OCI-LY1 (cell line): ENCODE data around the gene MRAS.

Experiments
- H2AFZ ChIP-seq: fragments of 200-600 bp; sonication (generic), shearing (Covaris generic); 2 replicates; pipeline ENCODE4 v1.6.0; 2014; ENCODE audit warnings: antibody characterized with exemption, mild to moderate bottlenecking, low read length
- H3F3A ChIP-seq: fragments of 200-600 bp; sonication (generic), shearing (Covaris generic); 2 replicates; pipeline ENCODE4 v1.6.0; 2014; ENCODE audit warnings: mild to moderate bottlenecking, antibody characterized with exemption, low read length, moderate library complexity; ENCODE audit not compliant: insufficient read depth
- H3K27ac ChIP-seq: fragments of 200-600 bp; sonication (generic); 2 replicates; pipeline ENCODE4 v1.5.1; 2014; ENCODE audit warnings: low read length, mixed run types, mild to moderate bottlenecking, low read depth; ENCODE audit not compliant: poor library complexity, severe bottlenecking
- H3K27me3 ChIP-seq: fragments of 200-600 bp; sonication (generic); 2 replicates; pipeline ENCODE4 v1.6.0; 2014; ENCODE audit warnings: antibody characterized with exemption, mild to moderate bottlenecking, low read length, moderate library complexity; ENCODE audit not compliant: insufficient read depth
- H3K36me3 ChIP-seq: fragments of 200-600 bp; sonication (generic); 2 replicates; pipeline ENCODE4 v1.6.1; 2014; ENCODE audit warnings: mild to moderate bottlenecking, antibody characterized with exemption, low read length, moderate library complexity, mixed read lengths; ENCODE audit not compliant: insufficient read depth
- H3K4me1 ChIP-seq: fragments of 200-600 bp; sonication (generic); 2 replicates; pipeline ENCODE4 v1.5.1; 2014; ENCODE audit warnings: mild to moderate bottlenecking, low read length, moderate library complexity; ENCODE audit not compliant: insufficient read depth, severe bottlenecking
- H3K4me2 ChIP-seq: fragments of 200-600 bp; sonication (generic), shearing (Covaris generic); 2 replicates; pipeline ENCODE4 v1.6.1; 2014; ENCODE audit warnings: low read length
- H3K4me3 ChIP-seq: fragments of 200-600 bp; sonication (generic); 2 replicates; pipeline ENCODE4 v1.5.1; 2014; ENCODE audit warnings: low read length, low read depth, mild to moderate bottlenecking, mixed read lengths; ENCODE audit not compliant: poor library complexity, severe bottlenecking
- H3K79me2 ChIP-seq: fragments of 200-600 bp; shearing (Covaris generic); 2 replicates; pipeline ENCODE4 v1.6.1; 2016; ENCODE audit warnings: mixed run types, low read length, mixed read lengths; ENCODE audit not compliant: insufficient read depth
- H3K9ac ChIP-seq: fragments of 200-600 bp; sonication (generic), shearing (Covaris generic); 2 replicates; pipeline ENCODE4 v1.6.1; 2014; ENCODE audit warnings: mild to moderate bottlenecking, low read length, mixed read lengths
- H3K9me2 ChIP-seq: fragments of 200-600 bp; sonication (generic), shearing (Covaris generic); 2 replicates; pipeline ENCODE4 v1.6.1; 2014; ENCODE audit warnings: low read depth, mild to moderate bottlenecking, low read length, mixed read lengths
- H3K9me3 ChIP-seq: fragments of 200-600 bp; shearing (Covaris generic); 2 replicates; pipeline ENCODE4 v1.6.1; 2014; ENCODE audit warnings: low read length, mixed read lengths
- H4K20me1 ChIP-seq: fragments of 200-600 bp; sonication (generic), shearing (Covaris generic); 2 replicates; pipeline ENCODE4 v1.6.0; 2016; ENCODE audit warnings: mild to moderate bottlenecking, low read length; ENCODE audit not compliant: insufficient read depth
- EZH2 ChIP-seq: fragments of 200-600 bp; sonication (generic), shearing (Covaris generic); IDR thresholded peaks from 2 replicates; pipeline ENCODE4 v1.8.0; 2017; ENCODE audit warnings: borderline replicate concordance, mixed run types, mild to moderate bottlenecking, antibody characterized with exemption, low read length, moderate library complexity, mixed read lengths
- TF ChIP-seq, protein P1 (sequence below): fragments of 200-600 bp; sonication (generic), shearing (Covaris generic); IDR thresholded peaks from 2 replicates; pipeline ENCODE4 v1.5.1; 2017; ENCODE audit warnings: mild to moderate bottlenecking, antibody characterized with exemption, low read length, moderate library complexity, mixed read lengths

Gene MRAS

GRCh38 chr3:138433892-138434275 lies 85.5 kb downstream of the MRAS start:
- H3K9me2 ChIP-seq: no peaks in the 10 kb centered on the region
- H3K79me2 ChIP-seq: no peaks in the 10 kb centered on the region
- H3K4me2 ChIP-seq: no peak overlapping the region
- no peaks in the 10 kb centered on the region for H3F3A ChIP-seq
- no peaks in the 10 kb centered on the region for H4K20me1 ChIP-seq
- H2AFZ ChIP-seq: no peak overlapping the region
- no peaks in the 10 kb centered on the region for H3K36me3 ChIP-seq
- TF ChIP-seq EZH2: no peak
- TF ChIP-seq, protein P1, sequence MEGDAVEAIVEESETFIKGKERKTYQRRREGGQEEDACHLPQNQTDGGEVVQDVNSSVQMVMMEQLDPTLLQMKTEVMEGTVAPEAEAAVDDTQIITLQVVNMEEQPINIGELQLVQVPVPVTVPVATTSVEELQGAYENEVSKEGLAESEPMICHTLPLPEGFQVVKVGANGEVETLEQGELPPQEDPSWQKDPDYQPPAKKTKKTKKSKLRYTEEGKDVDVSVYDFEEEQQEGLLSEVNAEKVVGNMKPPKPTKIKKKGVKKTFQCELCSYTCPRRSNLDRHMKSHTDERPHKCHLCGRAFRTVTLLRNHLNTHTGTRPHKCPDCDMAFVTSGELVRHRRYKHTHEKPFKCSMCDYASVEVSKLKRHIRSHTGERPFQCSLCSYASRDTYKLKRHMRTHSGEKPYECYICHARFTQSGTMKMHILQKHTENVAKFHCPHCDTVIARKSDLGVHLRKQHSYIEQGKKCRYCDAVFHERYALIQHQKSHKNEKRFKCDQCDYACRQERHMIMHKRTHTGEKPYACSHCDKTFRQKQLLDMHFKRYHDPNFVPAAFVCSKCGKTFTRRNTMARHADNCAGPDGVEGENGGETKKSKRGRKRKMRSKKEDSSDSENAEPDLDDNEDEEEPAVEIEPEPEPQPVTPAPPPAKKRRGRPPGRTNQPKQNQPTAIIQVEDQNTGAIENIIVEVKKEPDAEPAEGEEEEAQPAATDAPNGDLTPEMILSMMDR: no peak
- H3K4me1 ChIP-seq: no peaks in the 10 kb centered on the region
- no peak overlapping the region for H3K4me3 ChIP-seq
- H3K9me3 ChIP-seq: no peaks in the 10 kb centered on the region
- no peak overlapping the region for H3K9ac ChIP-seq
- H3K27me3 ChIP-seq: peaks cover 18% of the 10 kb centered on the region
- no peak overlapping the region for H3K27ac ChIP-seq

GRCh38 chr3:138434276-138434874 lies 86.0 kb downstream of the MRAS start, which contains the start of gene ESYT3:
ESYT3 (plus strand) TSS chr3:138434616; CDS start chr3:138434799, 183 bp downstream.
- Histone ChIP-seq H3K4me3 (no peak within 1 kb of the TSS), H3K4me2 (no peak within 1 kb of the TSS), H3K27me3 (peaks cover 18% of the 10 kb centered on the region), H4K20me1 (no peaks in the 10 kb centered on the region), H3F3A (no peaks in the 10 kb centered on the region), H3K36me3 (no peaks in the 10 kb centered on the region), H2AFZ (no peak within 1 kb of the TSS), H3K9ac (no peak within 1 kb of the TSS), H3K4me1 (no peaks in the 10 kb centered on the region), H3K27ac (no peak within 1 kb of the TSS), H3K79me2 (no peaks in the 10 kb centered on the region), H3K9me2 (no peaks in the 10 kb centered on the region), H3K9me3 (no peaks in the 10 kb centered on the region)
- TF ChIP-seq, protein P1: no peak
- no peak for TF ChIP-seq EZH2

GRCh38 chr3:138434875-138435772 lies 86.7 kb downstream of the MRAS start:
- no peak overlapping the region for H3K9ac ChIP-seq
- no peak overlapping the region for H3K4me3 ChIP-seq
- no peaks in the 10 kb centered on the region for H4K20me1 ChIP-seq
- H3F3A ChIP-seq: no peaks in the 10 kb centered on the region
- H3K9me3 ChIP-seq: no peaks in the 10 kb centered on the region
- H3K27me3 ChIP-seq: peaks cover 18% of the 10 kb centered on the region
- H2AFZ ChIP-seq: no peak overlapping the region
- H3K4me2 ChIP-seq: no peak overlapping the region
- no peaks in the 10 kb centered on the region for H3K79me2 ChIP-seq
- no peaks in the 10 kb centered on the region for H3K9me2 ChIP-seq
- TF ChIP-seq, protein P1: no peak
- TF ChIP-seq EZH2: no peak
- no peak overlapping the region for H3K27ac ChIP-seq
- H3K36me3 ChIP-seq: no peaks in the 10 kb centered on the region
- H3K4me1 ChIP-seq: no peaks in the 10 kb centered on the region
